DMS153 (cell line): ENCODE results near the gene RXFP3.
"Not testable (repeated sequence)": the region's sequence is repeated elsewhere in the genome, so short reads cannot be mapped to it uniquely, and the experiment has no call there.

Experiments used
- DNase-seq: peaks from one replicate; lab custom pipeline; 2025; lab: John Stamatoyannopoulos, UW

Gene RXFP3

GRCh38 chr5:33936004-33936380, 194 bp upstream of the RXFP3 start:
- no peak for DNase-seq

- DNase-seq, result no peak
Observed at GRCh38 chr5:33937017-33937706, 976 bp downstream of the RXFP3 start.

- DNase-seq, result no peak
Observed at GRCh38 chr5:33937707-33938506, 1.7 kb downstream of the RXFP3 start.

DNA sequence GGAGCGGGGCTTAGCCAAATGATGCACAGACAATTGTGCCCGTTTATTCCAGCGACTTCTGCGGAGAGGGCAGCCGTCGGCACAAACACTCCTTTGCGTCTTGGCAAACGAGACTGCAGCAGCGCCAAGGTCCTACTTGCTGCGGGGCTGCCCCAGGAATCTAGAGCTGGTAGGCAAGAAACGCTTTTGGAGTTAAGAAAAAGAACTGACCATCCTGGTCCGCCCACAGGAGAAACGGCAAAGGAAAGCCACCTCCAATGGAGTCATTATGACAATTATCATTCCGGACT, 2.3 kb downstream of the RXFP3 start:
- no peak for DNase-seq

- DNase-seq, result no peak
Observed at GRCh38 chr5:33938881-33939280, 2.7 kb downstream of the RXFP3 start.

DNA sequence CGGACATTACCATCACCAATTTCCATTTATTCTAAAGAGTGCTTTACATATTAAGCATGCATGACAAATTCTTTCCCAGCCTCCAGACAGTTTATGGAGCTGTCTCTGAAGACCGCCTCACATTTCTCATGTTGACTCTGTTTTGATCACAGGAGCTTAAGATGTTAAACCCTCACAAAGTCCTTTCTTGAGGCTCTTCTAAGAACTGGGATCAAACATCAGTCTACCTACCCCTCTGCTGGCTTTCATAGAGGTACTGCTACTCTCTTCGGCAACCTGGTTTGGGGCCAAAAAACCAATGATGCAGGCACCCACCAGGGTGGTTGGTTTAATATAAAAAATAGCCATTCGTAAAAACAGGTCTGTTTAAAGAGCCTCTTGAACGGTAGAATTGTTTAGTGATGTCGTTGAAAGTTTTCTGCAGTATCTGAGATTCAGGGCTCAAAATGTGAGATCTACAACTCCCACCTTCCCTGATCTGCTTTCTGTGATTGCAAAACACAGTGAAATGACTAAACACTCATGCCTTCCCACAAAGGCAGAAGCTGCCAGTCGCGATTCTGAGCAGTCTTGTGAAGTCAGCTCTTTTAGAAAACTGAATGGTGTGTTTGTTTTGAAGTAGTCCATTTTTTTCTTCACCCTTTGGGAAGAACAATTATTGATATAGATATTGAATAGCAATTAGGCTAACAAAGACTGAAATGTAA, 3.5 kb downstream of the RXFP3 start:
- DNase-seq, result no peak

DNA sequence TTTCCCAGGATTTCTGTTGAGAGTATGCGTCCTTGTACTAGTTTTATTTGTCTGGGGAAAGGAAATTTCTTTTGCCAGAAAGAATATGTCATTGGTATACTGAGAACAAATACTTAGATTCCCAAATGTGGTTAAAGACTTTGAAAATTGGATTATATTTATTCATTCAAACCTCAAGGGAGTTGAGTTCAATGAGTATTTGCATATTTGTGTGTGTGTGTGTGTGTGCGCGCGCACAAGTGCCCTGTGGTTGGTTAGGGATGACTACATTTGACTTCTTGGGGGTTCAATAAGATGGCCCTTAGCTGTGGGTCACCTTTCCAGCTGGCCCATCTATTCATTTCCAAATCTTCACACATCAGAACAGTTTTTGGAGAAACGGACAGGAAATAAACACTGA, 4.9 kb downstream of the RXFP3 start:
- no peak for DNase-seq

GRCh38 chr5:33944543-33945132, 8.5 kb downstream of the RXFP3 start:
- peak; percentile 60 for DNase-seq

DNA sequence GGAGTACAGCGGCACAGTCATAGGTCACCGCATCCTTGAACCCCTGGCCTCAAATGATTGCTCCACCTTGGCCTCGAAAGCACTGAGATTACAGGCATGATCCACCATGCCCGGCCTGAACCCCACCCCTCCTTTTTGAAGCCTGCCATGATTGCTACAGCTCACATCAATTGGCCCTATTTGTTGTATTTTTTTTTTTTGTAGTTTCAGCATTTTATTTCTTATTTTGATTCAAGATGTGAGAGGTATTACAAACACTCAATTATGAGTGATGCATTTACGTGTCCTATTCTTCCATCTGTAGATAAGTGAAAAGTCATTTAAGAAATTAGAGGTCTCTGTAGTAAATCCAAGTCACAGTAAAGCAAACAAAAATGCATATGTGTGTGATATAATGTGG, 16.0 kb downstream of the RXFP3 start:
- DNase-seq, result not testable (repeated sequence)

DNA sequence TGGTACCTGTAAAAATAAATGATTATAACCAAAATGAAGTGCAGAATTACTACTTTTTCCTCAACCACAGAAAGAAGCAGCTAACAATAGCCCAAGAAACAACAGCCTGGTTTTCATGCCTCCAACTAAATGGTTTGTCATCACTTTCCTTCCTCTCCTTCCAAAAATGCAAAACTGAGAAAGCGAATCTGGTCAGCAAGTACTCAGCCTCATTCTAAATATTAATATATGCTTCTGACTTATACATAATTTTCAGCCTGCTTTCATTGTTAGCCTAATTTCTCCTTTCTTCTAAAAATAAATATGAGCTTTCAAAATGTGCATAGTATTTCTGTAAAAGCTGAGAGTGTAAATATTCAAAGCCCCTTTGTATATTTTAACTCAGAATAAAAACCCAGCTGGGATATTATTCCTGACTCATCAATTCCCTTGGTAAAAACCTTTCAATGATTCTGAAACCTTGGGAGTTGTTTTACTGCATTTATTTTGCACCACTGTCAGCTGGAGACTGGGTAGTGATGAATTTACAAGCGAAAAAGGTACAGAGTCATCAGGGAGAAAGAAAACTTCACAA, 21.5 kb downstream of the RXFP3 start:
- no peak for DNase-seq

DNA sequence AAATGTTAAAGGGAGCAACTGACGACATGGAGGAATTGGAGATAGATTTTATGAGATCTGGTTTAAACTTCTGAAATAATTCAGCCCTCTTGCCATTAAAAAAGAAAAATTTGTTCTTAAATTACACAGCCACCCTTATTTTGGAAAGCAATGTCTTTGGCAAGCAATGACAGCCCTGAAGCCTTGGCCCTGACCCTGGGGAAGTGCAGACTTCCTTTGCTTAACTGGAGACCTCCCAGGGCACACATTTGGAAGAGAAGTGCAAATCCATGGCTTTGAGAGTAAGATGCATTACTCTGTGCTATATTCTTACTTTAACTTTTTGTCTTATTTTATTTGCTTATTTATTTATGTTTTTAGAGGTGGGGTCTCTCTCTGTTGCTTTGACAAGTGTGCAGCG, 22.0 kb downstream of the RXFP3 start:
- DNase-seq, result no peak

DNA sequence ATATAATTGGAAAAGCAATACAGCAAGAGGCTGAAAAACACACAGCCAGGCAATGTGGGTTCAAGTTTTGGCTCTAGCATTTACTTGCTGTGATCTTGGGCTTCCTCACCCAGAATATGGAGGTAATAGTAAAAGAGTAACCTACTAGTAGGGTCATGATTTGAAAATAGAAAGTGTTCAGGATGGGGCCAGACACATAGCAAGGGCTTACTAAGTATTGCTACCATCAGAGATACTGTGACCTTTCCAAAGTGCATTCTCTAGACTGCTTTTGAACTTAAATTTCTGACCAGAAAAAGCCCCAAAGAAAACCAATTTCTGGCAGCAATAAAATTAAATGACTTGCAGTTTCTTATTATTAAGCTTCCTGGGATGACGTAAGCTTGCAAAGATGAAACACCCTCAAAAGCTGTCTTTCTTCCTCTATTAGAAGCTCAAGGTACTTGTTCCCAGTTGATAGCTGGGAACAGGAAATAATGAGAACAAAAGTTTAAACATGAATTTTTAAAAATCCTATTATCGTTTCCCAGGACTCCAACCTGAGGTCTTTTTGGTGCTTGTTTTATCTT, 28.0 kb downstream of the RXFP3 start:
- DNase-seq, result no peak

DNA sequence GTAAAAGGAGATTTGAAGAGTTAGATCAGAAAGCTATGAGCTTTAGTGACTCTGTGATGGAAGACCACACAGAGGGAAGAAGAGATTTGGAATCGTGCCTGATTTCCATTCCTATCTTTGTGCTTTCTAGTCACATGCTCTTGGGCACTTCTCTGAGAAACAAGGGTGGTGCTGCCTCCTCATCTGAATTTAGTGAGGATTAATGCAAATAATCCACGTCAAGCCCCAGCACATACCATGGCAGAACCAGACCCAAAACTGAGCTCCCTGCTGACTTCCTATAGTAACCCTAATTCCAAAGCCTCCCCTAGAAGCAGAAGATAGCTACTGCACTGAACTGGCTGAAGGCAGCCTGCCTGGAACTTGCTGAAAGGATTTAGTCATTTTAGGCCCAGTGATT, 30.6 kb downstream of the RXFP3 start:
- no peak for DNase-seq

DNA sequence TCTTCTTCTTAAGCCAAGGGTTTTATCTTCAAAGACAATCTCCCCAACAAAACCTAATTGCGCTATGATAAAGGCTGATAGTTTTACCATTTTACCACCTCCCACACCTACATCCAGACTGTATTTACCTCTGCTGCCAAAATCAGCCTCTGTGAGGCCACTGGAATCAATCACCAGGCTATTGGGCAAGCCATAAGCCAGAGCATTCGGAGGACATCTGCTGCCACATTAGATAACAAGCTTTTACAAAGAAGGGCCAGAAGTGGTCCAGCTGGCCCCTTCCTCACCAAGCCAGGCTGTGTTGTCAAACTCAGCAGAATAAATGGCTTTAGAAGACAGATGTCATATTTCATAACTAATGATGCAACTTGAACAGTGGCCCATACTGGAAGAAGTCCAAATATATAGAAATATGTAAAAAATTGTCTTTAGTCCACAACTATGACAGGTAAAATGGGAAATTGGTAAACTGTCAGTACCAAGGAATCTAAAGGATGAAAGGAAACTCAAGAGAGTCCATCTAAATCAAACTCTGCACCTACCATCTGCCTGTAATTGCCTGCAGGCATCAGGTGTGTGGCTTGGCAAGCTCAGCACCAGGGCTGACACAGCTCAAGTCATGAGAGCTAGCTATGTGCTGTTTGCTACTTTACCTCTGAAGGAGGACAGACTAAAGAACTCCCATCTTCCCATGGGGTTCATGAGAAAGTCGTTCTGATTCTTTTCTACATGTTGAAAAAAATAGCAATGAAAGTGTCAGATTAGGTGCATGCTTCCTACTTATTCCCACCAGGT, 32.2 kb downstream of the RXFP3 start:
- DNase-seq, result no peak

DNA sequence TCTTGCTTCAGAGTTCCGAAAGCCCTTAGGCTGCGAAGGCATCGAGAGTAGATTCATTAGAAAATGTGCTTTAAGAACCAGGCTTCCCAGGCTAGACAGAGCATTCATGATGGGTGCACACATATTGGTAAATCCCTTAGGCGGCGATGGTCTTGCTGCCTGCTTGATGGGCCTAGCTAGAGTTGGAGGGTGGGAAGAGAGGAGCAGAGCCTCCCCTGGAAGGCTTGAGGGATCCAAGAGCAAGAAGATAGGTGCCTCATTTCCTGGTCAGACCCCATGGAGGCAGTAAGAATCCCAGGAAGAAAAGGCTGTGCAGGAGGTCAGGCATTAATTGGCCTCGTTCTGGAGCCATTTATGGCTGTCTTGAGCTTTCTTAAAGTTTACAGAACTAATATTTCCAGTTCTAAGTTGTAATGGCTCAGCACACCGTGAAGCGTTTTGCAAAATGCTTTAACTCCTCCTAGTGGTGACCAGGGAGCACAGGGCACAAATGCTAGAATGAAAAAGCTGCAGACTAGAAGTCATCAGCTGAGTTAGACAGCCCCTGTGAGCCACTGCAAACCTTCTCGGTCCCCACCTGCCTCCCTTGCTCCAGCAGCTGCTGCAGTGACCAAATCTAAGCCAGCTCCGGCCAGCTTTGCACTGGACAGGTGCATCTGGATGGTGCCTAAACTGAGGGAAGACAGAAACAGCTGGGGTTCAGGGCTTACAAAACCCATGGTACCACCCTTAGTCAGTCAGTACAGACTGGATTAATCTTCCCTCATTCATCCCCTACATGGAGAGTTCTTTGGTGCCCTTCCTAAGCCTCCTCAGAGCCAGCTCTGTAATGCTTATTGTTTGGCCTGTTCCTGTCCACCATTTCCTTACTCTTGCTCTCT, 33.6 kb downstream of the RXFP3 start:
- DNase-seq, result peak; percentile 46

DNA sequence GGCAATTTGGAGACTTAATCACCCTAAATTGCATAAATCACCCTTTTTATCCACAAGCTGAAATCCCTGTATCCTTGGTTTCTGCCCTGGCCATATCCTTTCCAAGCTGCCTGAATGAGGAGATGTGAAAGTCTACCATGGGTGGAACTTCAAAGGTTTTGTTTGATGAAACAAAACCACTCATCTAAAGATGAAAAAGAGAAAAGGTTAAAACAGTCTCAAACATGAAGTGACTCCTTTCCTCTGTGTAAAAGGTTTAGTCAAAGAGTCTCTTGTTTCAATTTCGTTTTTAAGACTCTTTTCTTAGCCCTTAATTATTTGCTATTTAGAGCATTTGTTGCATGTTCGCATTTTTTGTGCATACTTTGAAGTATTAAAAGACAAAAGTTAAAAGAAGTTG, 37.1 kb downstream of the RXFP3 start:
- no peak for DNase-seq

GRCh38 chr5:33975852-33976251, 39.7 kb downstream of the RXFP3 start:
- no peak for DNase-seq

DNA sequence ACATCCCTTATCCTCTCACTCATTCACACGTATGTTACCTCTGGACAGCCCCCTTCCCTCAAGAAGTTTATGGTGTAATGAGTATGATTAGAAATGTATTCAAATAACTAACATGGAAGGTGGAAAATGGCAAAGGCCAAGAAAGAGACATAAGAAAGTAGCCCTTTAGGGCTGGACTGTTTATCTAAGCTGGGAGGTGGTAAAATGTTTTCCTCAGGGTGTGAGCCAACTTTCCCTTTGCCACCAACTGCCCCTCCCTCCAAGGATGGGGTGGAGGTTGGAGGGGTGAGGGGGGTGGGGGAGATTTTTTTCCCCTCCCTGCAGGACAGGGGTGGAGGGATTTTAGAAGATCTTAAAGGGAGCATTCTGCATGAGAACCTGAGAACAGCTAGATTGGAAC, 40.1 kb downstream of the RXFP3 start:
- no peak for DNase-seq

- DNase-seq, result no peak
Observed at GRCh38 chr5:33978306-33978705, 42.1 kb downstream of the RXFP3 start.

DNA sequence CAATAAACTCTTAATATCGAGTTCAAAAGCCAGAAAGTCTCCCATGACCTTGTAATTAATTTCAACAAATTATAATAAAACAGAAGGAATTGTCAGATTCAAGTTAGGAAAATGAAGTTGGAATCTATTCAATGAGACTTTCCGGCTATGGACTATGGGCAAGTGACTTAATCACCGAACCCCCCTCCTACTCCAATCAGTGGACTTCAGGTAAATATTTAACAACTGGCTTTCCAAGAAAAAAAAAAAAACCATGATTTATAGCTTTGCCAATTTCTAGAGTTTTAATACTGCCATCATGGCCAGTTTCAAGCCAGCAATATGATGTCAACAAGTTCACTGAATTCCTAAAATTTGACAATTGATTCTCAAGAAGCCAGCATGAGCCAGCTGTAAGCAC, 43.8 kb downstream of the RXFP3 start:
- no peak for DNase-seq
